HG02763 (cell line): ENCODE data around the gene CCL11.

Source experiments
- ATAC-seq: cut with Tn5 transposase; IDR thresholded peaks from one replicate; pipeline ENCODE4 v1.9.1; 2021; ENCODE audit warnings: mild to moderate bottlenecking, moderate library complexity; ENCODE audit not compliant: unreplicated experiment

CCL11 gene

DNA sequence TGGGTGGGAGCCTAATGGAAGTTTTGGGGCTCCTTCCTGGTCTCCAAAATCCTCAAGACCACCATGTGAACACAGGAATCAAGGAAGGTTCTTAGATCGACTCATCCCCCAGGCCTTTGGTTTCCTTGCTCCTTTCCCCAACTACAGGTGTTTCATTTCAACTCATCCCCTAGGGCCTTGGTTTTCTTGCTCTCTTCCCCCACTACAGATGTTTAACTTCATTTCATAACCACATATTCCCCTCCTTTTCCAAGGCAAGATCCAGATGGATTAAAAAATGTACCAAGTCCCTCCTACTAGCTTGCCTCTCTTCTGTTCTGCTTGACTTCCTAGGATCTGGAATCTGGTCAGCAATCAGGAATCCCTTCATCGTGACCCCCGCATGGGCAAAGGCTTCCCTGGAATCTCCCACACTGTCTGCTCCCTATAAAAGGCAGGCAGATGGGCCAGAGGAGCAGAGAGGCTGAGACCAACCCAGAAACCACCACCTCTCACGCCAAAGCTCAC lies at the start of gene CCL11:
Gene CCL11 (plus strand): TSS at position 457 of the 507 bp plus-strand sequence. CDS start 67 bp downstream, outside the sequence.
- no peak for ATAC-seq

DNA sequence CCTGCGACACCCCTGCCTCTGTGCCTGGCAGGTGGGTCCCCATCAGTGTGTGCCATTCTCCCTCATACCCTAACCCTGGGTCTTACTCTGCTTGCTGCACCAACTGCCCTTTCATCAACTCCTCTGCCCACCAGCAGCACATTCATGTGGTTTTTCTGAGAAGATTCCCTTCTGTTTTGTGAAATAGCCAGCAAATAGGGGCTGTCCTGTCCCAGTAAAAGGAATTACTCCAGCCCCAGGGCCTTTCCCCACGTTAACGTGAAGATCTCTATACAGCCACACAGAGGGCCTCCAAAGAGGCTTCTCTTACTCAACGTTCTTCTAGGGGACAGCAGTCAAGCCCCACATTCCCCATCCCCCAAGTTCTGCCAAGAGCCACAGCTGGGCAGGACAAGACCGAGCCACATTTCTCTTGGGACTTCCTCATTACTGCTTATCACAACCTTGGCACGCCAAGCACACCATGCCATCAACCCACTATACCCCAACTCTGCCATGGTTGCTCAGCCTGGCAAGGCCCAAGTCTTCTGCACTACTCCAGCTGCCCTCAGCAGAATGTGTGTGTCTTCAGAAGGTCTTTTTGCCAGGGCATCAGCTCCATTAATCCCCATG lies 49.2 kb upstream of the CCL11 start:
- no peak for ATAC-seq

DNA sequence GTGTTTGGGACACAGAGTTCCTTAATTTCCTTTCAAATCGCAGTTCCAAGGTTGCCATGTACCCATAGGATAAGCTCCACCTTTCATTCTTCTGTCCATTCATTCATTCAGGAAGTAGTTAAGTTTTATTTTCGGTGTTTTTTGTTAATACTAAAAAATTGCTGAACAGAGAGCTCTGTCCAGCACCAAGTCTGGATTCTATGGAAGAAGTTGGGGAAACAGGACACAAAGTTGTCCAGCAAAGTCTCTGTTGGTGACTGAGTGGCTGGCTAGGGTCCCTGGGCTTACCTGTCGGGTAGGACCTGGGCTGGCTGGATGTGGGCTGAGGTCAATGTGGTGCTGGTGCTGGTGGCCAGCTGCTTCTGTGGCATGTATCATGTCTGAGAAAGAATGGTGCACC lies 48.1 kb upstream of the CCL11 start:
- no peak for ATAC-seq

DNA sequence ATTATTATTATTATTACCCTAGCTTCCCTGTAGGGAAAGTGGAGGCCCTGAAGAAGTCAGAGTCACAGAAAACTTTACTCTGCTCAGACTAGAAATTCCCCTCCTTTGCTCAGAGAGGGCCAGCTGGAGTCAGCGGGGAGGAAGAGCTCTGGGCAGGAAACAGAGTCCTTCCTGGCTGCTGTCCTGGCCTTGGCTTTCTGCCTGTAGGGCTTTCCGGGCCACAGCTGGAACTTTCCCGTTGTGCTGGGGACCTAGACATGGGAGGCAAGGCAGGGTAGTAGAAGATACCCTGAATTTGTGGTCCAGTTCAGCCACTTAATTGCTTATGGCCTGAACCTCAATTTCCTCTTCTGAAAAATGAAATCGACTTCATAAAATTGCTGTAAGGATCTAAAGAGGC lies 44.5 kb upstream of the CCL11 start:
- no peak for ATAC-seq

DNA sequence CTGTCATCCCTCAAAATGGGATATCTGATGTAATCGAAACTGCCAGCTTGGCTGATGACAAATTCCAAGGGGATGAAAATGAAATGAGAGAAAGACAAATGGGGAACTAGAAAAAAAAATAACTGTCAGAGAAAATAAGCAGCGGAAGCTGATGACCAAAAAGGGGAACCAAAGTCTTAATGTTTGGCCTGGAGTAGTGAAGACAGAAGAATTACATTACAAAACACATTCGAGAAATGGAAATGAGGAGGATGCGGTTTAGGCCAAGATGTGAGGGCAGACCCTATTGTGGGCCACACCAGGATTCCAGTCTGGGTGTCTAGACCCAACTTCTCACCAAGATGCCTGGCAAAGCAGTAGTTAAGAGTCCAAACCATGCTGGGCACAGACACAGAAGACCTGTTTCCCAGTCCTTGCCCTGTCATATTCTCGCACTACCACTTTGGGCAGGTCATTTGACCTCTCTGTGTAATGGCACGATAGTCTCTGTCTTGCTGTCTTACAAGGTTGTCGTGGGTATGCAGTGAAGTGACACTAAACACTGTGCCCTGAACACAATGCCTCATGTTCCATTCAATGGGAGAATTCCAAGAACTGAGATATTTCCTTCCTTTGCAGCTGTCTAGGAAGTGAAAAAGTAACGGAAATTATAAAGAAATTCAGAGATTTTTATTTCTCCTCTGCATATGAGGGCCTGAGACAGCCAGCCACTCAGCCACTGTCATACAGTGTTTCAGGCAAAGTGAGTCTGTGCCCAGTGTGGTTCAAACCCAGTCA lies 42.8 kb upstream of the CCL11 start:
- no peak for ATAC-seq

DNA sequence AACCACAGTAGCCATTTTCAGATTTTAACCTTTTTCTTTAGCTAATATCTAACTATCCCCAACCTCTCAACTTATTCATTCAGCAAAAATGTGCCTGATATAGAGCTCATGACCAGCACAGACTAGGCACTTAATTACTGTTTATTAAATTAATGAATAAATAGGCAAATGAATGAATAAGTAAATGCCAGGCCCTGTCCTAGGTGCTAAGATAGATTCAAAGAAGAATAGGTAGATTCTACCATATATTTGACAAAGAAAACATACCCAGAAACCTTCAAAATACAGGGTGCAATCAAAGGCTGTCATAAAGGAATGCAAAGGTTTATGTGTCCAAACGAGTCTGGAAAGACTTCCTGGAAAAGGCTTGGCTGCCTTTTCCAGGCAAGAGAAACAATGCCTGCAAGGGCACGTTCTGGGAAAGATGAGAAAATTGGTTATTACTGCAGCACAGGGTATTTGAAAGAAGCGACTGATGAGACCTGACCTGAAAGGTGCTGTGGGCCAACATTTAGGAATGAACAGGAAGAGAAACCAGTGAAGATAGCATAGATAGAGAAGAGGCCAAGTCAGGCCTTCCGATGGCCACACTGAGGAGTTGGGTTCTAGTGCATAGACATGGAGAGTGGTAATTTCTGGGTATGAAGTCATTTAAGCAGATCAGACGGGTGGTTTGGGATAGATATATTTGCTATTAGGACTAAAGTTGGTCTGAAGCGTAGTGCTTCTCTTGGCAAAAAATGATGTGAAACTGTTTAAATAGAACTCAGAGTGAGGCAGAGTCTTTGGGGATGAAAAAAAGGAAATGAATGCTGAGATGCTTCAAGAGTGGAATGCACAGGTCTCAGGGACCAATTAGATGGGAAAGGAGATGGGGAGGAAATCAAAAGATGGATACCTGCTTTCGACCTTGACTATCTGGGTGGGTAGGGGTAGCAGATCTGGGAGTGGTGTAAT lies 41.9 kb upstream of the CCL11 start:
- ATAC-seq, result no peak

DNA sequence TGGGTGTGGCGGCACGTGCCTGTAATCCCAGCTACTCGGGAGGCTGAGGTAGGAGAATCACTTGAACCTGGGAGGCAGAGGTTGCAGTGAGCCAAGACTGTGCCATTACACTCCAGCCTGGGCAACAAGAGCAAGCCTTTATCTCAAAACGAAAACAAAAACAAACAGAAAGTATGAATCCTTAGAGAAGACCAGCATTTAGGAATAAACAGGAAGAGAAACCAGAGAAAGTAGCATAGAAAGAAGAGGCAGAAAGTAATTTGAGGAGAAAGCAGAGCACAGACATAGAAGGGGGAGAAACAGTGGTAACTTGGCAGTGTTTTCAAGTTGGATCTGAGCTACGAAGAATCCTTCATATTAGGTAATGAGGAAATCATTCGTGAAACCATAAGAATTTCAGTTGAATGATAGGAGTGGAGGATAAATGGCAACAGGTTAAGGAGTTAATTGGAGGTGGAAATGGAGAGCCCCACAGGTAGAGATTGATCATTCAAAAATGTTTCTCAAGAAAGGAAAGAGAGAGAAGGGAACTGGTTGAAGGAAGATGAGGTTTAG lies 40.1 kb upstream of the CCL11 start:
- no peak for ATAC-seq

DNA sequence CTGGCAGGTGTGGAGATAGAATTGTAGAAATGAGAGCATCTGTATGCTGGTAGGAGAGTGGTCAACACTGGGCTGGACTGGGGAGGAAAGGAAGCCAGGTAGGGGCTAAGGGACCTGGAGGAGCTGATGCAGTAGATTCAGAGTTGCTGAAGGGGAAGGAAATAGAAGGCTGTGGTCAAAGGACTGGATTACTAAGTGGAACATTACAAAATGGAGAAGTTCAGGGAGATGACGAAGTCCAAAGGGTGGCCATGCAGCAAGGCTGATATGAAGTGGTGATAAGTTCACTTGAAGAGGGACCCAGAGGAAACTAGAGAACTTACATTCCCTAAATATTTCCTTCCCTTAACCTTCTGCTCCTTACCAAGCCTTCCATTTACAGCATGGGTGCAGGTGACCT lies 39.1 kb upstream of the CCL11 start:
- ATAC-seq, result no peak

DNA sequence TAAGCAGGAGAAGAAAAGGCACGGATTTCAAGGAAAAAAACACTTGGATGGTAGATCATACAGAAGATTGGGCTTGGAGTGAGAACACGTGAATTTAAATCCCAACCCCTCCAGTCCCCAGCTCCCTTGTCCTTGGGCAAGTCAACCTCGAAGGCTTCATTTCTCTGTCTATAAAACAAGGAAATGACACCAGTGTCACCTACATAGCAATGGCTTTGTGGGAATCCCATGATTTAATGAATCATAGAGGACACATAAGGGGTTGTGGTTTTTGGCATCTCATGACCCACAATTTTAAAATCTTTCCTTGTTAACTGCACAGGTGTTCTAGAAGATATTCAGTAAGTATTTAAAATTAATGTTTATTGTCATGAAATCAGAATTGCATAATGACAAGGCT lies 38.7 kb upstream of the CCL11 start:
- ATAC-seq, result no peak

DNA sequence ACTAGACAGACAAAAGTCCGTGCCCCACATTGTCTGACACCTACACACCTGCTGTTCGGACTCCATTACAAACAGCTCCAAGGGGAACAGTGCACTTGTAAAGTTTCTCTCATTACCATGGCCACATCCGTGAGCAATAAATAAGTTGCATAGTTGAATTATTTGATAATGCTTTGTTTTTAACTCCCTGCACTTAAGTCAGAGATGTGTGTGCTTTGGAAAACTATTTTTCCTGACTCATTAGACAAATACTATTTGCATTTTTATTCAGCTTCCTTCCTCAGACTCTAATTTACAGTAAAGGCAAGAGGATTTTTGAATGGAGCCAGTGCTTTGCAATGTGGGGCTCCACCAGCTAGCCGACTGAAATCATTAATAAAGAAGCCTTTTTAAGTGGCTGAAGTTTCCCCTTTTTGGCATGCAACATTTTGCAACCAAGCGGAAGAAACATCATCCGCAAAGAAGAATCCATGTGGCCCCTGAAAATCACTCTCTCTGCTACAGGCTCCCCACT lies 37.0 kb upstream of the CCL11 start:
- no peak for ATAC-seq

DNA sequence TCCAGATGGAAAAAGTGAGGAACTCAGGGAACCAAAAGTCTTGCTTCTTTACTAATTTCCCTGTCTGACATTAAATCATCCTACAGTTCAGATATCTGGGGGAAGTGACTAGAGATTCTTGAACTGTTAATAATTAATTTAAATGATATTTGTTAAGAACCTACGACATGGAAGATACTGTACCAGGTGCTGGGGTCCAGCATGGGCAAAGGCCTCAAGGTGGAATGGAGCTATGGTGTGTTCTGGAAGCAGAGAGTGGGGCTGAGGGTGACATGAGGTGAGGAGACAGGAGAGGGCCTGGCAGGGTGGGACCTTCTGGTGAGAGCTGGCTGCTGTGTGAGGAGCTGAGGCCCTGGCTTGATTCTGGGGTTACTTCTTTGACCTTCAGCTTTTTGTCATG lies 36.5 kb upstream of the CCL11 start:
- no peak for ATAC-seq

DNA sequence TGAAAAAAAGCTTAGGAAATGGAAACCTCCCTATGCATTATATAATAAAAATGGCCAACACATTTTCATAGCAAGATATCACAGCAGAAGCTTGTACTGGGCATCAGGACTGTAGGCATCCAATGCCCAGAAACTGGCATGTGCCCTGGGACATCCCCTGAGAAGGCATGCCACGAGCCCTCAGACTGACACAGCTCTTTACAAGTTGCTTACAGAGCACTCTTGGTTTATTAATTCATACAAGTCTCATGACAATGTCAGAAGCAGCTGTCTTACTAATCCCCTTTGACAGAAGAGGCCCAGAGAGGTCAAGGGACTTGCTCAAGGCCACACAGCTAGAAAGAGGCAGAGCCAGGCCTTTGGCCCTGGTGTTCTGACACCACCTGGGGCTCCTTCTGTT lies 36.1 kb upstream of the CCL11 start:
- no peak for ATAC-seq

DNA sequence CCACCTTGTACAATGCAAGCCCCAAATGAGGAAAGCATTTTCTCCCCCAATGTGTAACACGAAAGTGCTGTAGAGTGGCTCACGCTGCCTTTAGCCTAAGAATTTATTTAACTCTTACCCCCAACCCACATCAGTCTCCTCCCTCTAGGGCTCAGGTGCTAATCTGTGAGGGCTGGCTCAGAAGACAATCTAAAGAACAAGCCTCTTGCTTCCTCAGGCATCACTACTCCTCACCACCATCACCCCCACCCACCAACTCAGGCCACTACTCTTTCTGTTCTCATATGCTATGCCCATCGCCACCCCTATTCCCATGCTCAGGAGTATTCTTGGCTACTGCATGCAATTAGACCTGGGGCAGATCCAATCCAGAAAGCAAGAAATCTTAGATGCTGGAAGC lies 34.4 kb upstream of the CCL11 start:
- no peak for ATAC-seq

DNA sequence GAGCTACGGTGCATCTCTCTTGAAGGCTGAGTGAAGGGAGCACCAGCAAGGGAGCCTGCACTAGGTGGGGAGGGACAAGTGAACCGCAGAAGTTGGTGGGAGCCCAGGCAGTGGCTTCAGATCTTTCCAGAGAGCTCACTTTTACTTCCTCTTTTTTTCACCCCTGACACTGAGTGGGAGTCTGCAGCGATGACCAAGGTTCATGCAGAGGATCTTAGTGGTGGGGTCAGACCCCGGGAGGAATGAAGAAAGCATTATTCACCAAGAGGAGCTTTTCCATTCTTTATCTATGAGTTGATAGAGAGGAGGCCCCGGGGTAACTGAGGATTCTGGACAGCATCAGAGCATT lies 33.5 kb upstream of the CCL11 start:
- no peak for ATAC-seq

DNA sequence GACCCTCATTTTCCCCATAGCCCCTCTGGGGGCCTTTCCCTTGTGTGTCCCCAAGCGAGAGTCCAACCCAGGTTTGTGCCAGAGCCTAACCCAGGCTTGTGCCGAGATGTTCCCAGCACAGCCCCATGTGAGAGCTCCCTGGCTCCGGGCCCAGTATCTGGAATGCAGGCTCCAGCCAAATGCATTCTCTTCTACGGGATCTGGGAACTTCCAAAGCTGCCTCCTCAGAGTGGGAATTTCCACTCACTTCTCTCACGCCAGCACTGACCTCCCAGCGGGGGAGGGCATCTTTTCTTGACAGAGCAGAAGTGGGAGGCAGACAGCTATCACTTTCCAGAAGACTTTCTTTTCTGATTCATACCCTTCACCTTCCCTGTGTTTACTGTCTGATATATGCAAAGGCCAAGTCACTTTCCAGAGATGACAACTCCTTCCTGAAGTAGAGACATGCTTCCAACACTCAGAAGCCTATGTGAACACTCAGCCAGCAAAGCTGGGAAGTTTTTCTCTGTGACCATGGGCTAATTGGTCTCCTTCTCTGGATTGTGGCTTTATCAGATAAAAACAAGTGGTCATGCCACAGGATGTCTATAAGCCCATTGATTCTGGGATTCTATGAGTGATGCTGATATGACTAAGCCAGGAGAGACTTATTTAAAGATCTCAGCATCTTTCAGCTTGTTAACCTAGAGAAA lies 33.0 kb upstream of the CCL11 start:
- ATAC-seq, result no peak

DNA sequence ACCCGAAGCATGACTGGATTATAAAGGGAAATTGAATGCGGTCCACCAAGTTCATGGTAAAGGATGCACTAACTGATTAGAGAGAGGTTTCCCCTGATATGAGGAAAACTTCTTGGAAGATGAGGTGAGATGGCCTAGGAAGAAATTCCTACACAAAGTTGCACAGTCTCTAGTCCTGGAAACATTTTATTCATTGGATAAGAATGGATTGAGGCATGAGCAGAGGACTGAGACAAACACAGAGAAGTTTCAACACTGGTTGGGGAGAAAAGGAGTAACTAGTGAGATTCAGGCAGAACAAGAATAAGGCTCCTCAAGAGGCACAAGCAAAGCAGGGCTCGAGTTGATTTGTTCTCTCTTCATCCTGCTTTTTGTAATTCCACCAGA lies 32.4 kb upstream of the CCL11 start:
- no peak for ATAC-seq

DNA sequence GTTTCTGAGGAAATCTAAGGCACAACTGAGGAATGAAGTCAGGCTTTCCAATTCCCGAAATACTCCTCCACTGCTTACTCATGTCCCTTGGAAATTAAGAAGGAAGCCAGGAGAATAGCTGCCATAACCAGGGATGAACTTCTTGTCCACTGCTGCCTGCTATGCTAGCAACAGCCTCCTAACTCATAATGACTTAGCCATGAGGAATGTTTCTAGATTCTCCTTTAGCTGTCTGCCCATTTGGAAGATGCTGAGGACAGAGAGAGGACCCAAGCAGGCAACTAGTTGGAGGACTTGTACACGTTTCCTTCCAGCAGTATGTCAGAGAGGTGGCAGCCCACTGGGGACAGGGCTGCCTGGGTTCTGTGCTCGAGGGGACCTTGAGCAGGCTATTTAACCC lies 31.4 kb upstream of the CCL11 start:
- no peak for ATAC-seq

DNA sequence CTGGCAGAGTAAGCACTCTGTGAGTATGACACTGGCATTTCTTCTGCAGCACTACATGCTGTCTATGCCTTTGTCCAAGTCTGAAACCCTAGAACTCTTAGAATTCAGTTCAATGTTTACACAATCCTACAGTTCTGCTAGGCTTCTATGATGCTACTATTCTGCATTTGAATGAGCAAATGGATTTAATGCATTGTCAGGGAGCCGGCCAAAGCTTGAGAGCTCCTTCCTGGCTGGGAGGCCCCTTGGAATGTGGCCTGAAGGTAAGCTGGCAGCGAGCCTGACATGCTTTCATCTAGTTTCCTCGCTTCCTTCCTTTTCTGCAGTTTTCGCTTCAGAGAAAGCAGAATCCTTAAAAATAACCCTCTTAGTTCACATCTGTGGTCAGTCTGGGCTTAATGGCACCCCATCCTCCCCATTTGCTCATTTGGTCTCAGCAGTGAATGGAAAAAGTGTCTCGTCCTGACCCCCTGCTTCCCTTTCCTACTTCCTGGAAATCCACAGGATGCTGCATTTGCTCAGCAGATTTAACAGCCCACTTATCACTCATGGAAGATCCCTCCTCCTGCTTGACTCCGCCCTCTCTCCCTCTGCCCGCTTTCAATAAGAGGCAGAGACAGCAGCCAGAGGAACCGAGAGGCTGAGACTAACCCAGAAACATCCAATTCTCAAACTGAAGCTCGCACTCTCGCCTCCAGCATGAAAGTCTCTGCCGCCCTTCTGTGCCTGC lies 30.7 kb upstream of the CCL11 start, which contains the start of gene CCL2:
Gene CCL2 (plus strand): TSS at position 635 of the 730 bp plus-strand sequence. CDS start 65 bp downstream, at position 700.
- ATAC-seq, result no peak

DNA sequence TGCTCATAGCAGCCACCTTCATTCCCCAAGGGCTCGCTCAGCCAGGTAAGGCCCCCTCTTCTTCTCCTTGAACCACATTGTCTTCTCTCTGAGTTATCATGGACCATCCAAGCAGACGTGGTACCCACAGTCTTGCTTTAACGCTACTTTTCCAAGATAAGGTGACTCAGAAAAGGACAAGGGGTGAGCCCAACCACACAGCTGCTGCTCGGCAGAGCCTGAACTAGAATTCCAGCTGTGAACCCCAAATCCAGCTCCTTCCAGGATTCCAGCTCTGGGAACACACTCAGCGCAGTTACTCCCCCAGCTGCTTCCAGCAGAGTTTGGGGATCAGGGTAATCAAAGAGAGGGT lies 30.2 kb upstream of the CCL11 start:
- ATAC-seq, result no peak

DNA sequence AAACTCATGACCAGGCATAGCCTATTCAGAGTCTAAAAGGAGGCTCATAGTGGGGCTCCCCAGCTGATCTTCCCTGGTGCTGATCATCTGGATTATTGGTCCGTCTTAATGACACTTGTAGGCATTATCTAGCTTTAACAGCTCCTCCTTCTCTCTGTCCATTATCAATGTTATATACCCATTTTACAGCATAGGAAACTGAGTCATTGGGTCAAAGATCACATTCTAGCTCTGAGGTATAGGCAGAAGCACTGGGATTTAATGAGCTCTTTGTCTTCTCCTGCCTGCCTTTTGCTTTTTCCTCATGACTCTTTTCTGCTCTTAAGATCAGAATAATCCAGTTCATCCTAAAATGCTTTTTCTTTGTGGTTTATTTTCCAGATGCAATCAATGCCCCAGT lies 29.7 kb upstream of the CCL11 start:
- no peak for ATAC-seq
